Measurements from ENCODE around the gene C12orf50. TPM values are rescaled to one million over a fixed set of nuclear protein-coding genes. Genes with fewer than 3 reads are reported as not detected.

Gene C12orf50
- total RNA-seq, 2 donors from 2014 or later = not detected

DNA sequence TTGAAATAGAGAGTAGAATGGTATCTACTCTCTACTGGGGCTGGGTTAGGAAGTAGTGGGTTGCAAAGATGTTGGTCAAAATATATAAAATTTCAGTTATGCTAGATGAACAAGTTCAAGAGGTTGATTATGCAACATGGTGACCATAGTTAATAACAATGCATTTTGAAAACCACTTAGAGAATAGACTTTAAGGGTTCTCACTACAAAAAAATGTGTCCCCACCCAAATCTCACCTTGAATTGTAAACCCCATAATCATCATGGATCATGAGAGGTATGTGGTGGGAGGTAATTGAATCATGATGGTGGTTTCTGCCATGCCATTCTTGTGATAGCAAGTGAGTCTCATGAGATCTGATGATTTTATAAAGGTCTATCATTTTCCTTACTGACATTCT is 94.0 kb downstream of the C12orf50 start:
- Histone ChIP-seq H3K4me3 (no peak overlapping the region), H3K4me1 (ENCODE audit: control insufficient read depth in 1 of 2, low read depth in 2 of 2) (no peaks in the 10 kb centered on the region), H3K36me3 (no peaks in the 10 kb centered on the region), H3K27ac (no peak overlapping the region), H3K9me3 (no peaks in the 10 kb centered on the region), H3K27me3 (replicated peaks; ENCODE audit: insufficient read depth) (no peaks in the 10 kb centered on the region)
- DNase-seq (ENCODE audit: low spot score) (no peak), ATAC-seq (ENCODE audit: insufficient number of reproducible peaks, low FRiP score, low read depth) (no peak)
- TF ChIP-seq, protein P1, sequence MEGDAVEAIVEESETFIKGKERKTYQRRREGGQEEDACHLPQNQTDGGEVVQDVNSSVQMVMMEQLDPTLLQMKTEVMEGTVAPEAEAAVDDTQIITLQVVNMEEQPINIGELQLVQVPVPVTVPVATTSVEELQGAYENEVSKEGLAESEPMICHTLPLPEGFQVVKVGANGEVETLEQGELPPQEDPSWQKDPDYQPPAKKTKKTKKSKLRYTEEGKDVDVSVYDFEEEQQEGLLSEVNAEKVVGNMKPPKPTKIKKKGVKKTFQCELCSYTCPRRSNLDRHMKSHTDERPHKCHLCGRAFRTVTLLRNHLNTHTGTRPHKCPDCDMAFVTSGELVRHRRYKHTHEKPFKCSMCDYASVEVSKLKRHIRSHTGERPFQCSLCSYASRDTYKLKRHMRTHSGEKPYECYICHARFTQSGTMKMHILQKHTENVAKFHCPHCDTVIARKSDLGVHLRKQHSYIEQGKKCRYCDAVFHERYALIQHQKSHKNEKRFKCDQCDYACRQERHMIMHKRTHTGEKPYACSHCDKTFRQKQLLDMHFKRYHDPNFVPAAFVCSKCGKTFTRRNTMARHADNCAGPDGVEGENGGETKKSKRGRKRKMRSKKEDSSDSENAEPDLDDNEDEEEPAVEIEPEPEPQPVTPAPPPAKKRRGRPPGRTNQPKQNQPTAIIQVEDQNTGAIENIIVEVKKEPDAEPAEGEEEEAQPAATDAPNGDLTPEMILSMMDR (IDR thresholded peaks at IDR 0.05) = no peak

- no peaks in the 10 kb centered on the region for H3K27me3 ChIP-seq (replicated peaks; ENCODE audit: insufficient read depth)
- H3K27ac ChIP-seq = no peak overlapping the region
- TF ChIP-seq, protein P1 (IDR thresholded peaks at IDR 0.05) = no peak
- no peaks in the 10 kb centered on the region for H3K4me1 ChIP-seq (ENCODE audit: control insufficient read depth in 1 of 2, low read depth in 2 of 2)
- H3K36me3 ChIP-seq = no peaks in the 10 kb centered on the region
- DNase-seq (ENCODE audit: low spot score) (no peak), ATAC-seq (ENCODE audit: insufficient number of reproducible peaks, low FRiP score, low read depth) (no peak)
- H3K4me3 ChIP-seq = no peak overlapping the region
- no peaks in the 10 kb centered on the region for H3K9me3 ChIP-seq
Measured at GRCh38 chr12:87933991-87934390, 95.2 kb downstream of the C12orf50 start.

GRCh38 chr12:87931812-87932211 is 97.4 kb downstream of the C12orf50 start:
- Histone ChIP-seq H3K27me3 (replicated peaks; ENCODE audit: insufficient read depth) (no peaks in the 10 kb centered on the region), H3K4me1 (ENCODE audit: control insufficient read depth in 1 of 2, low read depth in 2 of 2) (no peaks in the 10 kb centered on the region), H3K9me3 (no peaks in the 10 kb centered on the region), H3K4me3 (no peak overlapping the region), H3K27ac (no peak overlapping the region), H3K36me3 (no peaks in the 10 kb centered on the region)
- TF ChIP-seq, protein P1 (IDR thresholded peaks at IDR 0.05) = no peak
- DNase-seq (ENCODE audit: low spot score) (no peak), ATAC-seq (ENCODE audit: insufficient number of reproducible peaks, low FRiP score, low read depth) (no peak)

GRCh38 chr12:87930627-87931026 is 98.6 kb downstream of the C12orf50 start:
- DNase-seq (ENCODE audit: low spot score) = no peak
- no peak for ATAC-seq (ENCODE audit: insufficient number of reproducible peaks, low FRiP score, low read depth)
- no peaks in the 10 kb centered on the region for H3K36me3 ChIP-seq
- no peak overlapping the region for H3K4me3 ChIP-seq
- no peak overlapping the region for H3K27ac ChIP-seq
- no peaks in the 10 kb centered on the region for H3K27me3 ChIP-seq (replicated peaks; ENCODE audit: insufficient read depth)
- no peaks in the 10 kb centered on the region for H3K9me3 ChIP-seq
- H3K4me1 ChIP-seq (ENCODE audit: control insufficient read depth in 1 of 2, low read depth in 2 of 2) = no peaks in the 10 kb centered on the region
- TF ChIP-seq, protein P1 (IDR thresholded peaks at IDR 0.05) = no peak

Other genes with a start within 250 kb of the C12orf50 start
- 10 to 100 TPM; 17.8 to 21.4 TPM for gene CEP290, start 112.7 kb upstream of the C12orf50 start, total RNA-seq
- gene TMTC3, start 112.9 kb upstream of the C12orf50 start, total RNA-seq = 10 to 100 TPM; 17.6 to 22.9 TPM

Measured in thoracic aorta (tissue), 2 donors.